GM19239 (cell line): ENCODE results near the gene APC2.
A peak's percentile ranks its signal among the peaks of the same experiment; 100 is the strongest.

Experiments
- DNase-seq: peaks from one replicate; pipeline ENCODE4 v3.0.0; 2011; ENCODE audit warnings: low spot score; ENCODE audit not compliant: insufficient read length
- FAIRE-seq: peaks from 2 replicates; lab custom pipeline; 2011; peaks lifted over from hg19 to GRCh38; lab: Jason Lieb, UNC

Gene APC2

GRCh38 chr19:1441677-1442438 lies 8.1 kb upstream of the APC2 start:
- FAIRE-seq, result no peak
- DNase-seq, result no peak

GRCh38 chr19:1445185-1445931 lies 4.6 kb upstream of the APC2 start:
- FAIRE-seq (peak; percentile 45), DNase-seq (peak; percentile 99)

GRCh38 chr19:1445932-1446712 lies 3.8 kb upstream of the APC2 start:
- FAIRE-seq, result no peak
- no peak for DNase-seq

GRCh38 chr19:1446713-1447481 lies 3.0 kb upstream of the APC2 start:
- FAIRE-seq, result no peak
- no peak for DNase-seq

GRCh38 chr19:1447504-1447903 lies 2.4 kb upstream of the APC2 start:
- FAIRE-seq, result no peak

GRCh38 chr19:1447944-1448343 lies 2.0 kb upstream of the APC2 start:
- FAIRE-seq (no peak), DNase-seq (no peak)

More at GRCh38 chr19:1447504-1447903, 2.4 kb upstream of the APC2 start:
- DNase-seq, result no peak

GRCh38 chr19:1450735-1451731 lies 1.1 kb downstream of the APC2 start:
- DNase-seq, result no peak
- no peak for FAIRE-seq

- FAIRE-seq, result no peak
- DNase-seq, result no peak
Measured at GRCh38 chr19:1451916-1452801, 2.2 kb downstream of the APC2 start.

GRCh38 chr19:1452802-1453524 lies 3.0 kb downstream of the APC2 start:
- DNase-seq, result no peak
- no peak for FAIRE-seq

GRCh38 chr19:1453525-1454364 lies 3.8 kb downstream of the APC2 start:
- no peak for DNase-seq
- FAIRE-seq, result no peak

GRCh38 chr19:1455002-1455335 lies 5.0 kb downstream of the APC2 start:
- no peak for DNase-seq
- no peak for FAIRE-seq

GRCh38 chr19:1455336-1456120 lies 5.6 kb downstream of the APC2 start:
- FAIRE-seq (peak; percentile 87), DNase-seq (peak; percentile 78)

- FAIRE-seq (no peak), DNase-seq (no peak)
Measured at GRCh38 chr19:1456121-1456900, 6.4 kb downstream of the APC2 start.

GRCh38 chr19:1457031-1457739 lies 7.3 kb downstream of the APC2 start:
- FAIRE-seq, result no peak

More at GRCh38 chr19:1457031-1457739, 7.3 kb downstream of the APC2 start:
- DNase-seq, result no peak
